NCI-H446 treated with DMSO at 0.1 percent for 48 hours (cell line): Measurements from ENCODE around the gene CROCC2.

ENCODE experiments used
- DNase-seq: peaks from one replicate; lab custom pipeline; 2025; lab: John Stamatoyannopoulos, UW

The CROCC2 gene

GRCh38 chr2:241038374-241039180 is 132.4 kb downstream of the CROCC2 start:
- DNase-seq = no peak

DNA sequence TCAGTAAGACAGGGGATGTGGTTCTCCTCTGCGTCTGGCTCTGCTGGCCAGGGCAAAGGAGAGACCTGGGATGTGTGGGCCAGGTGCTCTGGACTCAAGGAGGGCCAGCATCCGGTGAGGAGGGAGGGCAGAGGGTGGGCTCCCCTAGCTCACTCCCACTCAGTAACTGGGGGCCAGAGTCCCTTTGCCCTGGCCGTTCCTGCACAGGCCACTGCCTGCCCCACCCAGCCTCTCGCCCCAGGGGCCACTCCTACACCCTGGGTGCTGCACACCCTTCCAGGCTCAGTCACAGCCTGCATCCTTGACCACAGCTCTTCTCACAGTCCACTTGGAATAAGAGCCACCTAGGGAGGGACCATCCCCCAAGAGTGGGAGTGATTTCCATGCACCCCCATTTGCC is 133.3 kb downstream of the CROCC2 start:
- no peak for DNase-seq

GRCh38 chr2:241040081-241040803 is 134.1 kb downstream of the CROCC2 start:
- no peak for DNase-seq

DNA sequence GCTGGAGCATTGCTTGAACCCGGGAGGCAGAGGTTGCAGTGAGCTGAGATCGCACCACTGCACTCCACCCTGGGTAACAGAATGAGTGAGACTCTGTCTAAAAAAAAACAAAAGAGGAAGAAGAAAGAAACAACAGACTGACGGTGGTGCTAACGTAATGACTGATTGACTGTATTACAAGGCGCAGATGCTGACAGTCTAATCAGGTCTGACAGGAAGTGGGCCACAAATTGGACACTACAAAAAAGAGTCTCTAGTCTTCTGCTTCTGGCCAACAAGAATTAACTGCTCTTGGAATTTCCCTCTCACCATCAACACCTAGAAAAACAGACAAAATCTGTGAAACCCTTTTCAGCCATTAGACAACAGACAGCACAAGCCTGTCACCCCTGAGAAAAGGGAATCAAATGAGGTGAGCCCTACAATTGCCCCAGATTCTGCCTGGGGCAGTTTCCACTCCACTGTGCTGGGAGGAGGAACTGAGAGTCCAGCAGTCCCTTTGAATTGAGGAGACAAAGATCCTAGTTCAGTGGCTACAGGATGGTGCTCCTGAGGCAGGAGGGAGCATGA is 135.5 kb downstream of the CROCC2 start:
- DNase-seq = no peak
